ENCODE measurements around the gene CLK4.

CLK4 gene

GRCh38 chr5:178627259-178627598 is 379 bp upstream of the CLK4 start:
- Histone ChIP-seq H3K4me2 (no peak overlapping the region), H3K79me2 (ENCODE audit: insufficient read depth, low read depth) (peaks cover 38% of the 10 kb centered on the region), H3K27ac (no peak overlapping the region), H3K36me3 (ENCODE audit: insufficient read depth) (no peaks in the 10 kb centered on the region), H3K9ac (no peak overlapping the region), H4K20me1 (ENCODE audit: insufficient read depth) (no peaks in the 10 kb centered on the region), H3K4me3 (IDR thresholded peaks at IDR 0.05; ENCODE audit: insufficient read depth, low read depth, low read length) (no peak overlapping the region), H3K27me3 (ENCODE audit: insufficient read depth, low read depth) (no peaks in the 10 kb centered on the region), H3K4me1 (ENCODE audit: low read depth, poor library complexity, severe bottlenecking) (peaks cover 4% of the 10 kb centered on the region), H2AFZ (ENCODE audit: low read depth) (peak overlapping the region; percentile 66; the same call in 1 of the 2 replicates)
- TF ChIP-seq CTCF (conservative IDR thresholded peaks at IDR 0.05; ENCODE audit: low read depth, low read length) = no peak

GRCh38 chr5:178625679-178626483 is 969 bp downstream of the CLK4 start:
- peaks cover 4% of the 10 kb centered on the region for H3K4me1 ChIP-seq (ENCODE audit: low read depth, poor library complexity, severe bottlenecking)
- H3K4me3 ChIP-seq (IDR thresholded peaks at IDR 0.05; ENCODE audit: insufficient read depth, low read depth, low read length) = no peak overlapping the region
- peak overlapping the region; percentile 91 for H3K4me2 ChIP-seq
- H3K36me3 ChIP-seq (ENCODE audit: insufficient read depth) = no peaks in the 10 kb centered on the region
- no peak for TF ChIP-seq CTCF (conservative IDR thresholded peaks at IDR 0.05; ENCODE audit: low read depth, low read length)
- H3K9ac ChIP-seq = peak overlapping the region; percentile 97
- peaks cover 38% of the 10 kb centered on the region for H3K79me2 ChIP-seq (ENCODE audit: insufficient read depth, low read depth)
- H2AFZ ChIP-seq (ENCODE audit: low read depth) = peak overlapping the region; percentile 64; the same call in 1 of the 2 replicates
- H3K27ac ChIP-seq = peak overlapping the region; percentile 95
- no peaks in the 10 kb centered on the region for H3K27me3 ChIP-seq (ENCODE audit: insufficient read depth, low read depth)
- no peaks in the 10 kb centered on the region for H4K20me1 ChIP-seq (ENCODE audit: insufficient read depth)

GRCh38 chr5:178624631-178625546 is 2.0 kb downstream of the CLK4 start:
- Histone ChIP-seq H2AFZ (ENCODE audit: low read depth) (no peak overlapping the region), H3K36me3 (ENCODE audit: insufficient read depth) (no peaks in the 10 kb centered on the region), H3K4me2 (peak overlapping the region; percentile 91), H3K9ac (peak overlapping the region; percentile 97; the same call in 1 of the 2 replicates), H3K27me3 (ENCODE audit: insufficient read depth, low read depth) (no peaks in the 10 kb centered on the region), H3K4me1 (ENCODE audit: low read depth, poor library complexity, severe bottlenecking) (peaks cover 4% of the 10 kb centered on the region), H3K79me2 (ENCODE audit: insufficient read depth, low read depth) (peaks cover 41% of the 10 kb centered on the region), H3K27ac (peak overlapping the region; percentile 95; the same call in 1 of the 2 replicates), H4K20me1 (ENCODE audit: insufficient read depth) (no peaks in the 10 kb centered on the region), H3K4me3 (IDR thresholded peaks at IDR 0.05; ENCODE audit: insufficient read depth, low read depth, low read length) (no peak overlapping the region)
- no peak for TF ChIP-seq CTCF (conservative IDR thresholded peaks at IDR 0.05; ENCODE audit: low read depth, low read length)

GRCh38 chr5:178622679-178623247 is 4.1 kb downstream of the CLK4 start:
- TF ChIP-seq CTCF (conservative IDR thresholded peaks at IDR 0.05; ENCODE audit: low read depth, low read length) = no peak
- no peak overlapping the region for H3K27ac ChIP-seq
- no peaks in the 10 kb centered on the region; the same call in 1 of the 2 replicates for H3K36me3 ChIP-seq (ENCODE audit: insufficient read depth)
- no peak overlapping the region for H2AFZ ChIP-seq (ENCODE audit: low read depth)
- peaks cover 48% of the 10 kb centered on the region for H3K79me2 ChIP-seq (ENCODE audit: insufficient read depth, low read depth)
- no peak overlapping the region for H3K9ac ChIP-seq
- H3K4me1 ChIP-seq (ENCODE audit: low read depth, poor library complexity, severe bottlenecking) = peaks cover 4% of the 10 kb centered on the region
- H3K4me3 ChIP-seq (IDR thresholded peaks at IDR 0.05; ENCODE audit: insufficient read depth, low read depth, low read length) = no peak overlapping the region
- no peak overlapping the region for H3K4me2 ChIP-seq
- H3K27me3 ChIP-seq (ENCODE audit: insufficient read depth, low read depth) = no peaks in the 10 kb centered on the region
- H4K20me1 ChIP-seq (ENCODE audit: insufficient read depth) = no peaks in the 10 kb centered on the region
